Measurements from ENCODE around the gene PLEKHA6.

- TF ChIP-seq EP300 (conservative IDR thresholded peaks at IDR 0.05; ENCODE audit: poor library complexity, severe bottlenecking) (no peak), CTCF (IDR thresholded peaks at IDR 0.05; ENCODE audit: poor library complexity, severe bottlenecking) (no peak), SMC3 (conservative IDR thresholded peaks at IDR 0.05; ENCODE audit: poor library complexity) (no peak), MXI1 (conservative IDR thresholded peaks at IDR 0.05; ENCODE audit: poor library complexity, severe bottlenecking) (no peak), REST (IDR thresholded peaks at IDR 0.05; ENCODE audit: borderline replicate concordance) (no peak), EZH2 (IDR thresholded peaks at IDR 0.05; ENCODE audit: borderline replicate concordance, insufficient read depth, low read length, poor library complexity, severe bottlenecking) (no peak), POLR2AphosphoS5 (IDR thresholded peaks at IDR 0.05) (no peak)
Measured at GRCh38 chr1:204342310-204342709, 17.4 kb downstream of the PLEKHA6 start.

Measured in neural cell (in vitro differentiated cells).